IMR-90 (cell line): Measurements from ENCODE around the gene CHST1. TPM values are rescaled to one million over a fixed set of nuclear protein-coding genes. Genes with fewer than 3 reads are reported as not detected.

Experiments used
- ATAC-seq: fragments of 200-7000 bp; cut with Tn5 transposase; 2 replicates; pipeline ENCODE4 v1.9.1; 2020; ENCODE audit warnings: low read depth, mild to moderate bottlenecking, moderate library complexity
- BruUV-seq: library from RNA; stranded (reverse); fragments of 400-500 nt; replicated peaks from 2 replicates; lab custom pipeline; 2021; lab: Mats Ljungman, UMichigan
- CTCF ChIA-PET: fragments of 300-600 bp; formaldehyde crosslinking; extraction: SDS; loops from one replicate; lab custom pipeline; 2021; ENCODE audit warnings: antibody characterized with exemption; lab: Yijun Ruan, JAX
- POLR2A ChIA-PET: fragments of 300-600 bp; sonication (Branson Sonifier 250); formaldehyde crosslinking; loops from one replicate; lab custom pipeline; 2022; ENCODE audit warnings: antibody characterized with exemption; ENCODE audit not compliant: unreplicated experiment; lab: Charles Lee
- DNase-seq: peaks from one replicate; pipeline ENCODE4 v3.0.0; 2013
- H2AFZ ChIP-seq: replicated peaks from 2 replicates; pipeline ENCODE3; 2013; ENCODE audit warnings: low read length, mild to moderate bottlenecking; ENCODE audit not compliant: poor library complexity
- H2AK5ac ChIP-seq: 2 replicates; pipeline ENCODE4 v1.6.1; 2013; ENCODE audit warnings: low read depth, low read length, inconsistent platforms
- H2AK9ac ChIP-seq: replicated peaks from 2 replicates; pipeline ENCODE3; 2013; ENCODE audit warnings: mild to moderate bottlenecking, low read depth, low read length, moderate library complexity; ENCODE audit not compliant: poor library complexity
- H2BK120ac ChIP-seq: 2 replicates; pipeline ENCODE4 v1.6.1; 2013; ENCODE audit warnings: low read depth, low read length, inconsistent platforms
- H2BK15ac ChIP-seq: 3 replicates; pipeline ENCODE4 v1.6.1; 2013; ENCODE audit warnings: low read depth, low read length, inconsistent platforms
- H2BK20ac ChIP-seq: 2 replicates; pipeline ENCODE4 v1.6.1; 2013; ENCODE audit warnings: low read depth, mild to moderate bottlenecking, inconsistent platforms, low read length, moderate library complexity
- H2BK5ac ChIP-seq: 2 replicates; pipeline ENCODE4 v1.6.1; 2013; ENCODE audit warnings: mild to moderate bottlenecking, low read depth, low read length, inconsistent platforms; ENCODE audit not compliant: poor library complexity, severe bottlenecking
- H3K14ac ChIP-seq: replicated peaks from 2 replicates; pipeline ENCODE4 v1.6.1; 2013; ENCODE audit warnings: low read depth, low read length, inconsistent platforms
- H3K18ac ChIP-seq: 2 replicates; pipeline ENCODE4 v1.6.1; 2013; ENCODE audit warnings: low read depth, low read length, control low read depth
- H3K23ac ChIP-seq: 2 replicates; pipeline ENCODE4 v1.6.1; 2013; ENCODE audit warnings: low read depth, low read length, inconsistent platforms
- H3K27ac ChIP-seq: 2 replicates; pipeline ENCODE4 v1.5.1; 2013; ENCODE audit warnings: mild to moderate bottlenecking, control low read depth, low read length; ENCODE audit not compliant: insufficient read depth
- H3K27me3 ChIP-seq: 2 replicates; pipeline ENCODE4 v1.6.1; 2013; ENCODE audit warnings: low read length; ENCODE audit not compliant: control insufficient read depth, insufficient read depth
- H3K36me3 ChIP-seq: 2 replicates; pipeline ENCODE4 v1.6.1; 2013; ENCODE audit warnings: low read length, mixed read lengths; ENCODE audit not compliant: control insufficient read depth, insufficient read depth
- H3K4ac ChIP-seq: 2 replicates; pipeline ENCODE4 v1.6.1; 2013; ENCODE audit warnings: low read depth, low read length, inconsistent platforms
- H3K4me1 ChIP-seq: 2 replicates; pipeline ENCODE4 v1.6.1; 2013; ENCODE audit warnings: low read length, mixed read lengths; ENCODE audit not compliant: control insufficient read depth, insufficient read depth
- H3K4me2 ChIP-seq: 2 replicates; pipeline ENCODE4 v1.6.1; 2013; ENCODE audit warnings: low read depth, mild to moderate bottlenecking, control low read depth, low read length, moderate library complexity
- H3K4me3 ChIP-seq: 2 replicates; pipeline ENCODE4 v1.5.1; 2013; ENCODE audit warnings: low read depth, mild to moderate bottlenecking, control low read depth, low read length, moderate library complexity; ENCODE audit not compliant: insufficient read depth
- H3K56ac ChIP-seq: 2 replicates; pipeline ENCODE4 v1.6.1; 2013; ENCODE audit warnings: low read length, inconsistent platforms; ENCODE audit not compliant: insufficient read depth; ENCODE audit errors: extremely low read depth
- H3K79me1 ChIP-seq, 2 experiments: 2 replicates each; pipeline ENCODE4 v1.6.1; 2013; ENCODE audit warnings: low read length in 2 of 2, inconsistent platforms in 1 of 2, low read depth in 1 of 2
- H3K9ac ChIP-seq: 2 replicates; pipeline ENCODE4 v1.6.1; 2013; ENCODE audit warnings: low read depth, low read length, control low read depth
- H3K9me1 ChIP-seq: 2 replicates; pipeline ENCODE4 v1.6.1; 2013; ENCODE audit warnings: low read length, inconsistent platforms; ENCODE audit not compliant: insufficient read depth
- H3K9me3 ChIP-seq: 2 replicates; pipeline ENCODE4 v1.6.1; 2013; ENCODE audit warnings: low read length; ENCODE audit not compliant: control insufficient read depth, insufficient read depth
- H4K20me1 ChIP-seq: 2 replicates; pipeline ENCODE4 v1.6.1; 2013; ENCODE audit warnings: low read length, inconsistent platforms; ENCODE audit not compliant: insufficient read depth
- H4K5ac ChIP-seq: 2 replicates; pipeline ENCODE4 v1.6.1; 2013; ENCODE audit warnings: mild to moderate bottlenecking, low read depth, low read length, control low read depth
- H4K8ac ChIP-seq, 2 experiments: 2 replicates each; pipeline ENCODE4 v1.6.1; 2013; ENCODE audit warnings: low read depth in 2 of 2, low read length in 2 of 2, control low read depth in 1 of 2, inconsistent platforms in 1 of 2
- H4K91ac ChIP-seq: 2 replicates; pipeline ENCODE4 v1.6.1; 2013; ENCODE audit warnings: low read depth, low read length, inconsistent platforms; ENCODE audit not compliant: insufficient read depth
- FOS ChIP-seq: fragments of 150-350 bp; IDR thresholded peaks from 2 replicates; pipeline ENCODE4 v1.6.1; 2016; ENCODE audit warnings: low read depth, low read length
- MAZ ChIP-seq: IDR thresholded peaks from 2 replicates; pipeline ENCODE4 v1.6.1; 2012; ENCODE audit warnings: low read depth, mild to moderate bottlenecking, low read length, improper control_type of control experiment, moderate library complexity, borderline replicate concordance
- RCOR1 ChIP-seq: IDR thresholded peaks from 2 replicates; pipeline ENCODE4 v1.6.1; 2012; ENCODE audit warnings: mild to moderate bottlenecking, low read length, improper control_type of control experiment; ENCODE audit not compliant: insufficient replicate concordance
- WGBS, 2 experiments: methylation state at CpG; one replicate each; pipeline versions ENCODE4 v1.1.5 to v1.1.7; 2013; ENCODE audit warnings: missing lambda C conversion rate in 2 of 2; ENCODE audit not compliant: insufficient read length in 1 of 2; ENCODE audit errors: extremely low coverage in 2 of 2; 5-methylcytosine and 5-hydroxymethylcytosine counted together
- dilution Hi-C: fragments of 300-500 bp; cut with HindIII; formaldehyde crosslinking; loops from one replicate; pipeline ENCODE4 v1.14.3; 2018; ENCODE audit warnings: low sequenced_read_pairs; ENCODE audit not compliant: unreplicated experiment
- in situ Hi-C: fragments of 300-500 bp; cut with MboI; formaldehyde crosslinking; loops from 3 replicates; pipeline ENCODE4 v1.14.3; 2019; ENCODE audit warnings: low sequenced_read_pairs, inconsistent platforms, mixed read lengths
- intact Hi-C: fragments of 100-400 bp; cut with micrococcal nuclease; formaldehyde crosslinking; loops from 2 replicates; pipeline ENCODE4 v1.10.0; 2022
- polyA plus RNA-seq, 3 experiments: library from polyadenylated mRNA; depleted of rRNA; stranded (reverse); fragments of >200 nt; gene quantifications; 2 replicates each; pipeline ENCODE4 v1.2.3, GENCODE V29; 2012; ENCODE audit warnings: low replicate concordance in 1 of 3
- total RNA-seq: library from RNA; depleted of rRNA; stranded (reverse); fragments of >200 nt; gene quantifications from 2 replicates; pipeline ENCODE4 v1.2.3, GENCODE V29; 2012
- TF ChIP-seq, protein P1 (sequence below): fragments of 150-350 bp; IDR thresholded peaks from 2 replicates; pipeline ENCODE4 v1.6.1; 2016; ENCODE audit warnings: low read depth, mild to moderate bottlenecking, low read length, moderate library complexity, borderline replicate concordance
- TF ChIP-seq, protein P2 (sequence below): fragments of 150-350 bp; IDR thresholded peaks from 2 replicates; pipeline ENCODE4 v1.6.1; 2017; ENCODE audit warnings: mild to moderate bottlenecking, antibody characterized with exemption, low read length, low read depth

The CHST1 gene
- total and polyA plus RNA-seq, 2 of the 4 experiments (the other 2 are of a cell fraction), result 0.21 TPM; not detected in 1

DNA sequence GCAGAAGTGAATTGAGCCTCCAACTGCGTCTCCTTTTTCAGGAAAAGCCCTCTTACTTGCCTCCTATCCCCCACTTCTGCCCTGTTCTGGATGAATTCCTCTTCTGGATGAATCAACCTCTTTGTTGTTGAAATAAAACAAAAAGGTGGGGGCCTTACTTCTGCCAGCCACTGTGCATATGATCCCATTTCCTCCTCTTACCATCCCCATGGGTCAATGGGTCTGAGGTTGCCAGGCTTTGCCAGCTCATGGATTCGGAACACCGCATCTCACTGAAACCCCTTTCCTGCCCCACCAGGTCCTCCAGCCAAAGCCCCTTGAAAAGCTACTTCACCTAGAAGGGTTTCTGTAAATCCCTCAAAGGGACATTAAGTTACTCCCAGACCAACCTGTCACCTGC lies 3.7 kb upstream of the CHST1 start:
- H2AK5ac ChIP-seq, result no peak overlapping the region
- H4K5ac ChIP-seq, result no peak overlapping the region
- dilution Hi-C loops (no loop called here), intact Hi-C loops (no loop called here), in situ Hi-C loops (no loop called here)
- no peak overlapping the region for H3K14ac ChIP-seq
- no peak overlapping the region for H2BK20ac ChIP-seq
- H3K4me3 ChIP-seq, result no peak overlapping the region
- H3K79me1 ChIP-seq, result no peaks in the 10 kb centered on the region
- TF ChIP-seq RCOR1 (no peak), MAZ (no peak), FOS (no peak)
- TF ChIP-seq, protein P1, sequence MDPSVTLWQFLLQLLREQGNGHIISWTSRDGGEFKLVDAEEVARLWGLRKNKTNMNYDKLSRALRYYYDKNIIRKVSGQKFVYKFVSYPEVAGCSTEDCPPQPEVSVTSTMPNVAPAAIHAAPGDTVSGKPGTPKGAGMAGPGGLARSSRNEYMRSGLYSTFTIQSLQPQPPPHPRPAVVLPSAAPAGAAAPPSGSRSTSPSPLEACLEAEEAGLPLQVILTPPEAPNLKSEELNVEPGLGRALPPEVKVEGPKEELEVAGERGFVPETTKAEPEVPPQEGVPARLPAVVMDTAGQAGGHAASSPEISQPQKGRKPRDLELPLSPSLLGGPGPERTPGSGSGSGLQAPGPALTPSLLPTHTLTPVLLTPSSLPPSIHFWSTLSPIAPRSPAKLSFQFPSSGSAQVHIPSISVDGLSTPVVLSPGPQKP, result no peak
- TF ChIP-seq, protein P2, sequence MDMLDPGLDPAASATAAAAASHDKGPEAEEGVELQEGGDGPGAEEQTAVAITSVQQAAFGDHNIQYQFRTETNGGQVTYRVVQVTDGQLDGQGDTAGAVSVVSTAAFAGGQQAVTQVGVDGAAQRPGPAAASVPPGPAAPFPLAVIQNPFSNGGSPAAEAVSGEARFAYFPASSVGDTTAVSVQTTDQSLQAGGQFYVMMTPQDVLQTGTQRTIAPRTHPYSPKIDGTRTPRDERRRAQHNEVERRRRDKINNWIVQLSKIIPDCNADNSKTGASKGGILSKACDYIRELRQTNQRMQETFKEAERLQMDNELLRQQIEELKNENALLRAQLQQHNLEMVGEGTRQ, result no peak
- no peaks in the 10 kb centered on the region; the same call in 1 of the 2 replicates for H3K4me1 ChIP-seq
- H2BK120ac ChIP-seq, result no peak overlapping the region
- H2BK15ac ChIP-seq, result no peak overlapping the region
- H3K4me2 ChIP-seq, result no peak overlapping the region
- no peak overlapping the region for H2AFZ ChIP-seq
- no peak for DNase-seq
- H3K9me3 ChIP-seq, result no peaks in the 10 kb centered on the region
- H4K91ac ChIP-seq, result no peak overlapping the region
- no TSS peak for BruUV-seq
- H3K18ac ChIP-seq, result no peak overlapping the region
- H3K4ac ChIP-seq, result no peak overlapping the region
- WGBS, 2 experiments, result no CpG with 5 or more reads among the region's 3 CpGs
- no peaks in the 10 kb centered on the region for H3K9me1 ChIP-seq
- CTCF ChIA-PET, result no interaction called here
- ATAC-seq, result no peak
- H4K8ac ChIP-seq, result no peak overlapping the region
- H2AK9ac ChIP-seq, result no peak overlapping the region
- H3K27ac ChIP-seq, result no peak overlapping the region
- H4K20me1 ChIP-seq, result no peaks in the 10 kb centered on the region
- no peak overlapping the region for H2BK5ac ChIP-seq
- peaks cover 40% of the 10 kb centered on the region for H3K27me3 ChIP-seq
- no peak overlapping the region for H3K23ac ChIP-seq
- no peak overlapping the region for H3K9ac ChIP-seq
- H3K56ac ChIP-seq, result no peak overlapping the region
- H3K36me3 ChIP-seq, result no peaks in the 10 kb centered on the region
- POLR2A ChIA-PET, result no interaction called here
